ENCODE measurements around the gene LIFR. TPM values are rescaled to one million over a fixed set of nuclear protein-coding genes. Genes with fewer than 3 reads are reported as not detected.

LIFR gene
- total and polyA plus RNA-seq, 3 donors from 2014 or later: 19.7 to 63.9 (median 49.9) TPM

DNA sequence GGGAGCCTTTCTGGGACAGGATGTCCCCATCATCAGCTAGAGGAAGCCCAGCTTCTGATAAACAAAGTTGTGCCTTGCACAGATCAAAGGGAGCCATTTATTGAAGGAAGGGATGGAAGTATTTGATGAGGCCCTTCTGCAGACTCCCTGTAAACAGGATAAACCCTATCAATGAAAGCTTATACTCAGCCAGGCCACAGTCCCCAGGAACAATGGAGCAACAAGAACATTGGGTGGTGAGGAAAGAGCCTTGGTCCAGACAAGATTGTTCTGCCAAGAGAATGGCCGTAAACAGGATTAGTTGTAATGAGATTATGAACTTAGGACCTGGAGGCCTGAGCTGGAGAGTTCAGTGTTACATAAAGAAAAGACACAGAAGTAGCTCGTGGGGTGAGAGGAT lies 40.5 kb upstream of the LIFR start:
- TF ChIP-seq, protein P1, sequence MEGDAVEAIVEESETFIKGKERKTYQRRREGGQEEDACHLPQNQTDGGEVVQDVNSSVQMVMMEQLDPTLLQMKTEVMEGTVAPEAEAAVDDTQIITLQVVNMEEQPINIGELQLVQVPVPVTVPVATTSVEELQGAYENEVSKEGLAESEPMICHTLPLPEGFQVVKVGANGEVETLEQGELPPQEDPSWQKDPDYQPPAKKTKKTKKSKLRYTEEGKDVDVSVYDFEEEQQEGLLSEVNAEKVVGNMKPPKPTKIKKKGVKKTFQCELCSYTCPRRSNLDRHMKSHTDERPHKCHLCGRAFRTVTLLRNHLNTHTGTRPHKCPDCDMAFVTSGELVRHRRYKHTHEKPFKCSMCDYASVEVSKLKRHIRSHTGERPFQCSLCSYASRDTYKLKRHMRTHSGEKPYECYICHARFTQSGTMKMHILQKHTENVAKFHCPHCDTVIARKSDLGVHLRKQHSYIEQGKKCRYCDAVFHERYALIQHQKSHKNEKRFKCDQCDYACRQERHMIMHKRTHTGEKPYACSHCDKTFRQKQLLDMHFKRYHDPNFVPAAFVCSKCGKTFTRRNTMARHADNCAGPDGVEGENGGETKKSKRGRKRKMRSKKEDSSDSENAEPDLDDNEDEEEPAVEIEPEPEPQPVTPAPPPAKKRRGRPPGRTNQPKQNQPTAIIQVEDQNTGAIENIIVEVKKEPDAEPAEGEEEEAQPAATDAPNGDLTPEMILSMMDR (IDR thresholded peaks at IDR 0.05): no peak
- no peak overlapping the region for H3K27ac ChIP-seq
- no peaks in the 10 kb centered on the region for H3K9me3 ChIP-seq
- no peak for DNase-seq
- intact Hi-C loops (cut with DNase I; ENCODE audit: low total_unique reads): no loop called here
- H3K27me3 ChIP-seq: no peaks in the 10 kb centered on the region
- H3K4me3 ChIP-seq: no peak overlapping the region
- peaks cover 13% of the 10 kb centered on the region for H3K4me1 ChIP-seq
- 86 to 88% methylated on average over 2 of the region's 2 CpGs for WGBS, 2 donors
- no peaks in the 10 kb centered on the region for H3K36me3 ChIP-seq (ENCODE audit: low read depth, missing control alignments)

DNA sequence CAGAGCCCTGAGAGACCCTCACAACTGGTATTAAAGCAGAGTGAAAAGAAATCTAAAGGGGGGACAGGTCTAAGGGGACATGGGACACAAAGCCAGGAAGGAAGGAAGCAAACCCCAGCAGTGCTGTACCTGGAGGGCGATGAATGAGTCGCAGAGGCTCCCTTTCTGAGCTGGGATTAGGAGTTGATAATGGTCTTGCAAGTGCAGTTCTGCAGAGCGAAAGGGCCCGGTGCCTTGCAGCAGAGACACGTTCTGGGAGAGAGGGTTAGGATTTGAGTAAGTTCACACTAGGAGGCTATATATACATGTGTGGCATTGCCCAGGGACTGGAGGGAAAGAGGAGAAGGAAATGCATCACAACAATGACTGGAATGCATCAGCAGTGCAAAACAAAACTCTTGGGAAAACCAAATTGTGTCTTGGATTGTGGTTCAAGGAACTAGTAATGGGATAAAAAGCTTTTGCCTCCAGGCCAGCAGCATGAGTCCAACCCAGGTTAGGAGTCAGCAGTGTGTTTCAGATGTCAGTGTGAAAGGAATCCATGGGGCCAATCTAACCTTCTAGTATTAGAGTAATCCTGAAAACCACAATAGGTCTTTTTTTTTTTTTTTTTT lies 38.8 kb upstream of the LIFR start:
- H3K27me3 ChIP-seq: no peaks in the 10 kb centered on the region
- H3K27ac ChIP-seq: no peak overlapping the region
- no peaks in the 10 kb centered on the region for H3K36me3 ChIP-seq (ENCODE audit: low read depth, missing control alignments)
- no peak for TF ChIP-seq POLR2A (IDR thresholded peaks at IDR 0.05)
- TF ChIP-seq, protein P1 (IDR thresholded peaks at IDR 0.05): no peak
- whole genome bisulfite sequencing, 2 donors: 79 to 91% methylated on average over 5 of the region's 5 CpGs
- no peak overlapping the region for H3K4me3 ChIP-seq
- DNase-seq: no peak
- intact Hi-C loops (cut with DNase I; ENCODE audit: low total_unique reads): no loop called here
- H3K9me3 ChIP-seq: no peaks in the 10 kb centered on the region
- no peaks in the 10 kb centered on the region for H3K4me1 ChIP-seq

DNA sequence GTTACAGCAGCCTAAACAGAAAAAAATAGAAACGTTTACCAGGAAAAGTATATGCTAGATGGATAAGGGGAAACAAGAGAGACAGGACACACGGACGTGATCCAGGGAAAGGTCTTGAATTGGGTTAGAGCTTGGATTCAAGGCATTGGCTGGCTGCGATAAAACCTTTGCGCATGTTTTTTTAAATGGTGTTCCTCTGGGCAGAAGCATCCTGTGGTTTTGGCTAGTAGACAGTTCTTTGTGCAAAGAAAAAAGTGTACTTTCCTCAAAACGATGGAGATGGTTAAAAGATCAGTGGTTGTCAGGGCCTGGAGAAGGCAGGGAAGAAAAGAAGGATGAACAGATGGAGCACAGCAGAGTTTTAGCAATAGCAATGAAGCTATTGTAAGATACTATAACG lies 37.5 kb upstream of the LIFR start:
- Histone ChIP-seq H3K9me3 (no peaks in the 10 kb centered on the region), H3K4me3 (no peak overlapping the region), H3K27me3 (no peaks in the 10 kb centered on the region), H3K27ac (no peak overlapping the region), H3K4me1 (no peaks in the 10 kb centered on the region), H3K36me3 (ENCODE audit: low read depth, missing control alignments) (no peaks in the 10 kb centered on the region)
- no peak for TF ChIP-seq POLR2A (IDR thresholded peaks at IDR 0.05)
- TF ChIP-seq, protein P1 (IDR thresholded peaks at IDR 0.05): no peak
- intact Hi-C loops (cut with DNase I; ENCODE audit: low total_unique reads): no loop called here
- WGBS, 2 donors: 64 to 77% methylated on average over 7 of the region's 7 CpGs
- DNase-seq: no peak

DNA sequence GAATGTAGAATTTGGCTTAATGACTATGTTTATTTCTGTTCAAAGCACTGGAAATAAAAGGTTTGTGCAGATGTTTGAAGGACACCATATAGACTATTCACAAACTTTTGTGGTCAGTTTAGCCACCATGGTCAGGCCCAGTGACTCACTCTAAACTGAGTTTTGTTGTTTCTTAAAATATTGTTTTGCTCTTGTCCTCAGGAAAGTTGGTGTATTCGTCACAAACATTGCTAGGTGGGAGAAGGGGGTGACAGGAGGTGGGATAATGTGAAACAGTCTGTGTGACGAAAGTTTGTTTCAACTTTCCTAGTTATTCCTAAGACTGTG lies 35.0 kb upstream of the LIFR start:
- no peaks in the 10 kb centered on the region for H3K9me3 ChIP-seq
- intact Hi-C loops (cut with DNase I; ENCODE audit: low total_unique reads): no loop called here
- no peaks in the 10 kb centered on the region for H3K27me3 ChIP-seq
- no peaks in the 10 kb centered on the region for H3K36me3 ChIP-seq (ENCODE audit: low read depth, missing control alignments)
- no peak for TF ChIP-seq POLR2A (IDR thresholded peaks at IDR 0.05)
- TF ChIP-seq, protein P1 (IDR thresholded peaks at IDR 0.05): no peak
- H3K4me3 ChIP-seq: no peak overlapping the region
- no peak overlapping the region for H3K27ac ChIP-seq
- H3K4me1 ChIP-seq: no peaks in the 10 kb centered on the region
- DNase-seq: no peak
- WGBS, 2 donors: 93 to 95% methylated on average over 2 of the region's 2 CpGs

DNA sequence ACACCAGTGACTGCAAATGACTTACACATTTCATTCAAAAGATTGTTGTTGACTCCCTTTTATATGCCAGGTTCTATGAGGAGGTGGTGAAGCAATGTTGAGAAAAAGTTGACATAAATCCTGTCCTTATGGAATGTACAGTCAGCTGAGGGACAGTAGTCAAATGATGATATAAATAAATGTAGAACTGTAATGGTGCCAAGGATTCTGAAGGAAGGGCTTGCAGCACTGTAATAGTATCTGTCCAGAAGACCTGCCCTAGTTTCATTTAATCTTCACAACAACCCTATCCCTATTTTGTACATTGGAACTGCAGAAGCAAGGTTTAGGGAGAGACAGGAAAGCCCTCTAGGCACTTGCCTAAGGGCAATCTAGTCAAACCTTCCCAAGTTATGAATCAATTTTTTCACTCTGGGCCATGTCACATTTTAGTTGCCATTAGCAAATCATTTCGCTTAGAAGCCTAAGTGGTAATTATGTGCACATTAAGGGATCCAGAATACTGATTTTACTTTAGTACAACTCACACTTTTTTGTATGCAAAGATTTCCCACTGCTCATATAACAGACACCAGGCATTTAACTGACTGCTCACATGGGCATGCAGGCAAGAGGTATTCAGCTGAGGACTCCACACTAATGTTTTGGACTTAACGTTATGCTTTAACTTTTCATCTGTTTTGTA lies 34.5 kb upstream of the LIFR start:
- no peaks in the 10 kb centered on the region for H3K9me3 ChIP-seq
- DNase-seq: no peak
- TF ChIP-seq, protein P1 (IDR thresholded peaks at IDR 0.05): no peak
- TF ChIP-seq POLR2A (IDR thresholded peaks at IDR 0.05): no peak
- no peak overlapping the region for H3K27ac ChIP-seq
- no peak overlapping the region for H3K4me3 ChIP-seq
- 81 to 95% methylated on average over 2 of the region's 2 CpGs for WGBS, 2 donors
- intact Hi-C loops (cut with DNase I; ENCODE audit: low total_unique reads): no loop called here
- no peaks in the 10 kb centered on the region for H3K36me3 ChIP-seq (ENCODE audit: low read depth, missing control alignments)
- no peaks in the 10 kb centered on the region for H3K27me3 ChIP-seq
- no peaks in the 10 kb centered on the region for H3K4me1 ChIP-seq
